Neutrophil (primary cell): ENCODE data around the gene CFAP77.

ENCODE experiments used
- H3K27ac ChIP-seq: fragments of 200-600 bp; sonication (generic); 2 replicates; pipeline ENCODE4 v1.5.1; 2016; ENCODE audit warnings: mild to moderate bottlenecking, moderate library complexity
- H3K27me3 ChIP-seq: fragments of 200-600 bp; sonication (generic); 2 replicates; pipeline ENCODE4 v1.6.0; 2016; ENCODE audit warnings: mild to moderate bottlenecking
- H3K36me3 ChIP-seq: fragments of 200-600 bp; sonication (generic); 2 replicates; pipeline ENCODE4 v1.5.1; 2017
- H3K4me1 ChIP-seq, 2 experiments: fragments of 200-600 bp in 1 of 2; sonication (generic) in 1 of 2; 1 replicate in 1 of 2; 2 replicates in 1 of 2; pipeline versions ENCODE4 v1.5.1 to v1.6.1; 2013 to 2016; ENCODE audit warnings: low read depth in 1 of 2, low read length in 1 of 2, mild to moderate bottlenecking in 1 of 2, moderate library complexity in 1 of 2; ENCODE audit not compliant: control insufficient read depth in 1 of 2, insufficient read depth in 1 of 2
- H3K4me3 ChIP-seq, 2 experiments: fragments of 200-600 bp in 1 of 2; sonication (generic) in 1 of 2; 1 replicate in 1 of 2; 2 replicates in 1 of 2; pipeline ENCODE4 v1.5.1; 2013 to 2016; ENCODE audit warnings: low read depth in 1 of 2, low read length in 1 of 2, mild to moderate bottlenecking in 1 of 2, moderate library complexity in 1 of 2
- H3K9me3 ChIP-seq: fragments of 200-600 bp; sonication (generic); 2 replicates; pipeline ENCODE4 v1.5.1; 2016
- CTCF ChIP-seq: fragments of 200-600 bp; sonication (generic); IDR thresholded peaks from 2 replicates; pipeline ENCODE4 v1.5.1; 2016; ENCODE audit warnings: antibody characterized with exemption

The CFAP77 gene

GRCh38 chr9:132487351-132487791 lies 77.4 kb downstream of the CFAP77 start:
- Histone ChIP-seq H3K27ac (no peak overlapping the region), H3K9me3 (no peaks in the 10 kb centered on the region), H3K36me3 (no peaks in the 10 kb centered on the region), H3K4me1 (no peaks in the 10 kb centered on the region), H3K27me3 (peaks cover 66% of the 10 kb centered on the region), H3K4me3 (no peak overlapping the region)
- TF ChIP-seq CTCF: no peak

DNA sequence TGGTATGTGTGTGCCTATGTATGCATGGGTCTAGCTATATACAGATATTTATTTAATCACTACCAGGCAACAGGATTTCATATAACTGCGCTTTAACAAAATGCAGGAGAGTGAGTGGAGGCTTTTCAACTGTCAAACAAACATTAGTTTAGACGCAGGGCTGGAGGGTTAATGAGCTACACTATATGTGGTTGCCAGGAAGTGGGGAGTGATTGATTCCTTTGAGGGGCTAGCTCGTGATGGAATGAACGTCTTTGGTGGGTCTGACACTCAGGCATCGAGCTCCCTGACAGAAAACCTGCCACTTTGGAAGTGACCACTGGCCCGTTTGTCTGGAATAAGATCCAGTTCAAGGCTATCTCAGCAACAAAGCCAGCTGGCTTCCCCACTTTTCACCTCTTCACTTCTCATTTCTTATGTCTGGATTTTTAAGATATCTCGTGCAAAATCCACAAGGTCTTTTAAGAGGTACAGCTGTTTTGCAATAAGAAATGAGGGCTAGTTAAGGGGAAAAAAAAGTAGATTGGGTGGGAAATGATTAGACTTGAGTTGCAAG lies 78.0 kb downstream of the CFAP77 start:
- no peak overlapping the region for H3K27ac ChIP-seq
- TF ChIP-seq CTCF: no peak
- no peaks in the 10 kb centered on the region for H3K4me1 ChIP-seq
- H3K36me3 ChIP-seq: no peaks in the 10 kb centered on the region
- no peaks in the 10 kb centered on the region for H3K9me3 ChIP-seq
- no peak overlapping the region for H3K4me3 ChIP-seq
- peaks cover 64% of the 10 kb centered on the region for H3K27me3 ChIP-seq

- Histone ChIP-seq H3K9me3 (no peaks in the 10 kb centered on the region), H3K4me1 (no peaks in the 10 kb centered on the region), H3K27me3 (peaks cover 59% of the 10 kb centered on the region), H3K4me3 (no peak overlapping the region), H3K27ac (no peak overlapping the region), H3K36me3 (no peaks in the 10 kb centered on the region)
- TF ChIP-seq CTCF: no peak
Observed at GRCh38 chr9:132488626-132489025, 78.6 kb downstream of the CFAP77 start.

DNA sequence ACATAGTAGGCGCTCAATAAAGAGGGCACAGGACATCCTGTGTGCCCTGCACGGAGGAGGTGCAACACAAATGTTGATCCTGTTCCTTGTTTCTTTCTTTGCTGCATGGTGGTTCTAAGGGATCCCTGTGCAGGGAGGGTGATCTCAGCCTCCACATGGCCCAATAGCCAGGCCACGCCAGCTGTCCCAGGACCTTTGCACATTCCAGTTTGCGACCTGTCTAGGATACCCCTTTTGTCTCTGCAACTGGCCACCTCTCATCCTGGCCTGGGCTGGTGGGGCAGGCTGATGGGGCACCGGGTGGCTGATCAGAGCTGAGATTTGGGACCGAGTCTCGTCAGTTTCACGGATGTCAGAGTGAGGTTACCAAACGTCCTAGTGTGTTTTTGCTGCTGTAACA lies 79.5 kb downstream of the CFAP77 start:
- peaks cover 52% of the 10 kb centered on the region for H3K27me3 ChIP-seq
- H3K9me3 ChIP-seq: no peaks in the 10 kb centered on the region
- no peaks in the 10 kb centered on the region for H3K4me1 ChIP-seq
- no peaks in the 10 kb centered on the region for H3K36me3 ChIP-seq
- TF ChIP-seq CTCF: no peak
- no peak overlapping the region for H3K4me3 ChIP-seq
- no peak overlapping the region for H3K27ac ChIP-seq

DNA sequence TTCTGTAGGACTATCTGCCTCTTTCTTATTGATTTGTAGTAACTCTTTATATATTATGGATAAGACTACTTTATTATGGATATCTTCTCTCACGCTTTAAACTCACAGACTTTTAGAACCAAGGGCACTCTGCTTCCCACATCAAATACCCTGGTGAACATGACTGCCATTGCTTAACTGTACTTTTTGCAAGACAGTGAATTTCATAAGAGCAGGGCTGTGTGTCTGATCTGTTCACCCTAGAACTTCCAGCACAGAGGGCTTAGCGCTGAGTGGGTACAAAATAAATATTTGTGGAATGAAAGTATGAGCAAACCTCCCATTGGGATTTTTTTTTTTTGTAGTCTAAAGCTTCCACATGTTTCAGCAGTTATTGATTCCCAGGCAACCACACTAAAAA lies 84.8 kb downstream of the CFAP77 start:
- no peaks in the 10 kb centered on the region for H3K4me1 ChIP-seq
- H3K27ac ChIP-seq: no peak overlapping the region
- TF ChIP-seq CTCF: no peak
- no peak overlapping the region for H3K4me3 ChIP-seq
- no peaks in the 10 kb centered on the region for H3K36me3 ChIP-seq
- H3K9me3 ChIP-seq: no peaks in the 10 kb centered on the region
- peaks cover 11% of the 10 kb centered on the region for H3K27me3 ChIP-seq

GRCh38 chr9:132497731-132498130 lies 87.7 kb downstream of the CFAP77 start:
- H3K9me3 ChIP-seq: no peaks in the 10 kb centered on the region
- no peak overlapping the region for H3K4me3 ChIP-seq
- H3K4me1 ChIP-seq: no peaks in the 10 kb centered on the region
- H3K27ac ChIP-seq: no peak overlapping the region
- TF ChIP-seq CTCF: no peak
- peaks cover 9% of the 10 kb centered on the region for H3K27me3 ChIP-seq
- H3K36me3 ChIP-seq: no peaks in the 10 kb centered on the region
